Activated CD8-positive, alpha-beta memory T cell treated with anti-CD3 and anti-CD28 coated beads, Interleukin-2, amount 50 U/mL, for 24 hours (primary cell): ENCODE results near the gene ACBD4.

ENCODE experiments used
- DNase-seq: peaks from one replicate; pipeline ENCODE4 v3.0.0-alpha.2; 2020; ENCODE audit errors: extremely low read depth

The ACBD4 gene

GRCh38 chr17:45155483-45155882, 20.0 kb downstream of the ACBD4 start:
- no peak for DNase-seq

- DNase-seq, result no peak
Measured at GRCh38 chr17:45156242-45156641, 20.8 kb downstream of the ACBD4 start.

GRCh38 chr17:45160447-45161287, 25.2 kb downstream of the ACBD4 start:
- DNase-seq, result no peak

- DNase-seq, result peak; percentile 96
Measured at GRCh38 chr17:45161288-45162024, 26.0 kb downstream of the ACBD4 start, which contains the start of gene HEXIM2. HEXIM2 (plus strand) TSS chr17:45161875; CDS start chr17:45162794, 919 bp downstream.

GRCh38 chr17:45162025-45162687, 26.7 kb downstream of the ACBD4 start:
- no peak for DNase-seq

- DNase-seq, result no peak
Measured at GRCh38 chr17:45164734-45165269, 29.3 kb downstream of the ACBD4 start.

- no peak for DNase-seq
Measured at GRCh38 chr17:45168991-45169752, 33.7 kb downstream of the ACBD4 start.

- DNase-seq, result no peak
Measured at GRCh38 chr17:45170280-45170930, 34.9 kb downstream of the ACBD4 start.

- no peak for DNase-seq
Measured at GRCh38 chr17:45170931-45171337, 35.4 kb downstream of the ACBD4 start.

GRCh38 chr17:45171338-45172231, 36.1 kb downstream of the ACBD4 start:
- DNase-seq, result no peak

- no peak for DNase-seq
Measured at GRCh38 chr17:45172232-45172540, 36.7 kb downstream of the ACBD4 start.

- DNase-seq, result no peak
Measured at GRCh38 chr17:45172541-45173286, 37.2 kb downstream of the ACBD4 start.

- DNase-seq, result no peak
Measured at GRCh38 chr17:45175759-45176115, 40.2 kb downstream of the ACBD4 start.

- no peak for DNase-seq
Measured at GRCh38 chr17:45177563-45177962, 42.1 kb downstream of the ACBD4 start.

GRCh38 chr17:45184144-45184543, 48.7 kb downstream of the ACBD4 start:
- no peak for DNase-seq

- no peak for DNase-seq
Measured at GRCh38 chr17:45186801-45187354, 51.4 kb downstream of the ACBD4 start.

- DNase-seq, result no peak
Measured at GRCh38 chr17:45189009-45189408, 53.5 kb downstream of the ACBD4 start.

GRCh38 chr17:45190503-45191255, 55.2 kb downstream of the ACBD4 start:
- no peak for DNase-seq
